Measurements from ENCODE around the gene EEFSEC. TPM values are rescaled to one million over a fixed set of nuclear protein-coding genes. Genes with fewer than 3 reads are reported as not detected.
"Not testable (repeated sequence)": the region's sequence is repeated elsewhere in the genome, so short reads cannot be mapped to it uniquely, and the experiment has no call there.

The EEFSEC gene
- total RNA-seq, 2 experiments from 2014 or later = 20.8 to 21.4 TPM

DNA sequence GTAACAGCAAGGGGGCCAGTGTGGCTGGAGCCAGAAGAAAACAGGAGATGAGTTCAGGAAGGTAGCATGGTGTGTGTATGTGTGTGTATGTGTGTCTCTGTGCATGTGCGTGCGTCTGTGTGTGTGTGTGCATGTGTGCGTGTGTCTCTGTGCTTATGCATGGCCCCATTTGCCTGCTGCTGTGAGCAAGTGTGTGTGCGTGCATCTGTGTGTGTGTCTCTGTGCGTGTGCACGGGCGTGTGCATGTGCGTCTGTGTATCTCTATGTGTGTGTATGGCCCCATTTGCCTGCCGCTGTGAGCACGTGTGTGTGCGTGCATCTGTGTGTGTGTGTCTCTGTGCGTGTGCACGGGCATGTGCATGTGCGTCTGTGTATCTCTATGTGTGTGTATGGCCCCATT lies 7.1 kb upstream of the EEFSEC start:
- POLR2A ChIA-PET = no interaction called here

DNA sequence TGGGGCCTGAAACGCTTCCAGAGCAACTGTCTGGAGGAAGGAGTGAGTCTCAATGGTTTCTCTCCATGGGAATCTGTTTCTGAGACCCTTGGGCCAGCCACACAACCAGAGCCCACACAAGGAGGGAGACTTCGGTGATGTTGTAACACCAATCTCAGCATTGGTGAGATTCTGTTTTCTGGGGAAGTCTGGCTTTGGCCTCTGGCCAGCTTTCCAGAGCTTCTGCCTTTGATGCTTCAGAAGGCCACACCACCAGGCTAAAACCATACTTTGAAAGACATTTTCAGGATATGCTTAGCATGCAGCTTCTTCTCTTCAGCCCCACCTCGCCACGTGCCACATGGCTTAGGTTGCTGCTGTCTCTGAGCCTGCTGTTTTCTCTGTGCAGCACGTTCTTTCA lies 3.6 kb upstream of the EEFSEC start:
- ChIA-PET CTCF (no interaction called here), POLR2A (no interaction called here)

More for the DNA sequence above, 7.1 kb upstream of the EEFSEC start:
- CTCF ChIA-PET = no interaction called here

DNA sequence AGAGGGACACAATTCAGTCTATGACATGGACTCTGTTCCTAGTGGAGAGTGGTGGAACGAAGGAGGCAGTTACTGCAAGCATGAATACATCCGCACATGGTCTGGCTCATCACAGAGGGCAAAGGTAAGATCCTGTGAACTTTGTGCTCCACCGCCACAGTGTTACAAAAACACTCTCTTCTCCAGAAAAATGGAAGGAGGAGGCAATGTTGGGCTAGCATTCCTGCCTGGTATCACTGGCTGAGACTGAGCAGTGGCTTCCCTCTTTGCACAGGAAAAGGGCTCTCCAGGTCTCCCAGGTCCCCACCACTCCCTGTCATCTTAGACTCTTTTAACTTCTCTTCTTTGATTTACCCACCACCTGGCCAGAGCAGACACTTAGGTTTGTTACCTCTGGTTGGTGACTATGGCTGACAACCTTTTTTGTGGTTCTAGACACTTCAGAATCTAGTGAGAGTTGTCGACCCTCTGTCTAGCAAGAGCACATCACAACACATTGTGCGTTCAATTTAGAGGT lies 1.5 kb upstream of the EEFSEC start:
- CTCF ChIA-PET = no interaction called here
- POLR2A ChIA-PET = no interaction called here

DNA sequence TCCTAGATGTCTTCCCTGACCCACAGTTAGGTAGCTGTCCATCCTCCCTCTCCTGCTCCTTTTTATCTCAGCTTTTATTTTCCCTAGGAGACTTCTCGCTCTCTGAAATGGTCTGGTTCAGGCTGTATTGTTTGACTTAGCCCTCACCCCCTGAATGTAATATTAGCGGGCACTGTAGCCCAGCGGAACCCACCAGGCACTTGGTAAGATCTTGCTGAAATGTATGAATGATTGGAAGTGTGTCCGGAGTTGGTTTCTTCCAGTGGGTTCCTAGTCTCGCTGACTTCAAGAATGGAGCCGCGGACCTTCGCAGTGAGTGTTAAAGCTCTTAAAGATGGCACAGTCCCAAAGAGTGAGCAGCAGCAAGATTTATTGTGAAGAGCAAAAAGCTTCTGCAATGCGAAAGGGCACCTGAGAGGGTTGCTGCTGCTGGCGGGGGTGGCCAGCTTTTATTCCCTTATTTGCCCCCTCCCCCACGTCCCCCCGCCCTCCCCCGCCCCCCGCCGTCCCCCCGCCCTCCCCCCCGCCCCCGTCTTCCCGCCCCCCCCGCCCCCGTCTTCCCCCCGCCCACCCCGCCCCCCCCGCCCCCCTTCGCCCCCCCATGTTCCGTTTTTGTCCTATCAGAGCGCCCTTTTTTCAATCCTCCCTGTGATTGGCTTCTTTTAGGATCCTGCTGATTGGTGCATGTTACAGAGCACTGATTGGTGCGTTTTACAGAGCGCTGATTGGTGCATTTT lies 694 bp upstream of the EEFSEC start:
- ChIA-PET POLR2A (interaction anchor here (0.9 to 1.5 kb wide), 2 partner anchors 29 to 42 kb away, joined by 3 to 22 read pairs; partner anchors contain the start of gene RUVBL1), CTCF (interaction anchor here (0.6 to 0.7 kb wide), 2 partner anchors 16 to 29 kb away, joined by 3 read pairs; partner anchors contain the start of gene RUVBL1)

DNA sequence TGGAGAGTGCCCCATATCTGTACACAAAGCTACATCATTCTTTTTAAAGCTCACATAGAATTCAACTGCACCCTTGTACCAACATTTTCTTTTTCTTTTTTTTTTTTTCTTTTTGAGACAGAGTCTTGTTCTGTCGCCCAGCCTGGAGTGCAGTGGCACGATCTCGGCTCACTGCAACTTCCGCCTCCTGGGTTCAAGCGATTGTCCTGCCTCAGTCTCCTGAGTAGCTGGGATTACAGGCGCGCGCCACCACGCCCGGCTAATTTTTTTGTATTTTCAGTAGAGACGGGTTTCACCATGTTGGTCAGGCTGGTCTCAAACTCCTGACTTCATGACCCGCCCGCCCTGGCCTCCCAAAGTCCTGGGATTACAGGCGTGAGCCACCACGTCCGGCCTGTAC lies 1.1 kb downstream of the EEFSEC start:
- POLR2A ChIA-PET = interaction anchor here (0.7 kb wide), 2 partner anchors 31 to 649 kb away, joined by 3 to 6 read pairs; partner anchors contain the start of gene RUVBL1
- CTCF ChIA-PET = not testable (repeated sequence)

DNA sequence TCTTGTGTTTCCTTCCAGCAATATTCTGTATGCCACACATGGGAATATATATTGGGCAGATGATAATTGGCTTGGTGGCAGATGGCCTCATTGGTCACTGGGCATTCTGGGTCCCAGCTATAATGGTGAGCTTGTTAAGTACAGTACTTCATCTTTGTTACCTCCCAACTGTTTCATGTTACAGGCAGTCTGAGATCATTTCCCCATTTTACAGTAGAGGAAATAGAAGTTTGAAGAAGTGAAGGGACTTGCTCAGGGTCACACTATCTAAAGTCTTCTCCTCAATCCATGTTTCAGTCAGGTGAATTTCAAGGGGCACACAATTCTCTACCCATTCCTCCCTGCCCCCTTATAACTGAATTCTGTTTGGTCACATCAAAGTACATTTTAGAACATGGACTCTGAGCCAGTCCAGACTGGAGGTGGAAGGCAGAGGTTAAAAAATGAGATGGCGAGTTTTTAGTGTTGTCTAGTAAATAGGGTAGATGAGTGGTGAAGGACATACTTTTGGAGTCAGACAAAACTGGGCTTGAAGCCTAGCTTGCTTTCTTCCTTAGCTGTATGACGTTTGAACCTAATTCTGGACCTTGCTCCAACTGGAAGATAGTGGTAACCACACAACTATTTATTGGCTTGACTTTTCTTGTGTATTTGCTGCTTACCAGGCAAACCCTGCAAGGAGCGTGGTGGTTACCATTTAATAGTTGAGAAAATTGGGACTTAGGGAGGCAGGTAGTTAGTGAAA lies 2.5 kb downstream of the EEFSEC start:
- CTCF ChIA-PET = no interaction called here
- POLR2A ChIA-PET = no interaction called here

DNA sequence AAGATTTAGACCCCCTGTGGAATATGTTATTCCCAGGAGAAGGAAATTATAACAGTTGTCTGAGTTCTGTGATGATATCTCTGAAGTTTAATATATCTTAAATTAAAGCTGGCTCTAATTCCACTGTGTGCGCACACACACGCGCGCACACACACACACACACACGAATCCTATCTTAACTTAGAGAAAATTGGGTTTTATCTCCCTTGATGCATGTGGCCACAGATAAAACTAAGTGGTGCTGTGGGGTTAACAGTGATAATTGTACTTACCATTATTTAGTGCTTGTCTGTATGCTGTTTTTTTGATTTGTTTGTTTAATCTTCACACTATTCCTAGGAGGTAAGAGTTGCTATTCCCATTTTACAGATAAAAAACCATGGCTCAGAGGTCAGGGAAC lies 7.4 kb downstream of the EEFSEC start:
- POLR2A ChIA-PET = no interaction called here
- CTCF ChIA-PET = no interaction called here

DNA sequence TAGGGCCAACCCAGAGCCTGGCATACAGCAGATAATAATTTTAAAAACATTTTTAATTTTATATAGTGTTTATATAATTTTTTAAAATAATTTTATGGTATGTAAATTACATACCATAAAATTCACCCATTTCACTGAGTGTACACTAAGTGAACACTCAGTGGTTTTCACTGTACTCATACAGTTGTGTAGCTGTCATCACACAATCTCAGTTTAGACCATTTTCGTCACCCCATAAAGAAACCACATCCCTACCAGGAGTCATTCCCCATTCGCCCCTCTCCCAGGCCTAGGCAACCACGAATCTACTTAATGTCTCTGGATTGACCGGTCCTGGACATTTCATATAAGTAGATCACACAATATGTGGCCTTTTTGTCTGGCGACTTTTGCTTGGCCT lies 10.2 kb downstream of the EEFSEC start:
- POLR2A ChIA-PET = no interaction called here
- CTCF ChIA-PET = interaction anchor here (0.8 kb wide), 1 partner anchor 30 kb away, joined by 3 read pairs; no protein-coding TSS in a partner anchor

DNA sequence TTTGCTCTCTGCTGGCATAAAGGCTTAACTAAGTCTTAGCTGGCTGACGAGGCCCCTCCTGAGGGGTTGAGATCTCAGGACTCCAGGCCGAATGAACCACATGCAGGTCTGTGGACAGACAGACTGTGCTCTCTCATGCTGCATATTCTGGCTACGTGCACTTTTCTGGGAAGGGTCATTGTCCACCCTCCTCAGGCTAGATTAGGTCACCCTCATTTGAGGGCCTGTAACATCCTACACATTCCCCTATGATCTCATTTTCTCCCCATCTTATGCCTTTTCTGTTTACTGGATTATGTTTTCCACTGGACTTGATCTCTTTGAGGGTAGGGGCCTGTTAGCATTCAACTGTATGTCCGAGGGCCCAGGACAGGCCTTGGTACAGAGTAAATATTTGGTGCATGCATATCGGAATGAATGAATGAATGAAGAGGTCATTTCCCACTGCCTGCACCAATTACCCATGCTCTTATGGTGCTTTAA lies 13.7 kb downstream of the EEFSEC start:
- ChIA-PET POLR2A (no interaction called here), CTCF (no interaction called here)

DNA sequence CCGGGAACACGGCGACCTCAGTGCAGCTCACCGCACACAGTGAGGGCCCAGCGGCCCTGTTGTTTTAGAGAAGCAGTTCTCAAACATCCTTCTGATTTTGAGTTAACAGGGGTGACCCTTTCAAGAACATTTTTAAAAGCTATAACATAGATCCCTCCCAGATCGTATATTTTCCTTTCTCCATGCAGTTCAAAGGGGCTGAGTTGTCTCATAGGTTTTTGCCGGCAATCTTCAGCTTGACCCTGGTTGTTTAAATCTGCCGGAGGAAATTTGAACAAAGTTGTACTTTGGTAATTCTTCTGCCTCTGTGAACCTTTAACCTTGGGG lies 14.3 kb downstream of the EEFSEC start:
- CTCF ChIA-PET = no interaction called here
- POLR2A ChIA-PET = no interaction called here

DNA sequence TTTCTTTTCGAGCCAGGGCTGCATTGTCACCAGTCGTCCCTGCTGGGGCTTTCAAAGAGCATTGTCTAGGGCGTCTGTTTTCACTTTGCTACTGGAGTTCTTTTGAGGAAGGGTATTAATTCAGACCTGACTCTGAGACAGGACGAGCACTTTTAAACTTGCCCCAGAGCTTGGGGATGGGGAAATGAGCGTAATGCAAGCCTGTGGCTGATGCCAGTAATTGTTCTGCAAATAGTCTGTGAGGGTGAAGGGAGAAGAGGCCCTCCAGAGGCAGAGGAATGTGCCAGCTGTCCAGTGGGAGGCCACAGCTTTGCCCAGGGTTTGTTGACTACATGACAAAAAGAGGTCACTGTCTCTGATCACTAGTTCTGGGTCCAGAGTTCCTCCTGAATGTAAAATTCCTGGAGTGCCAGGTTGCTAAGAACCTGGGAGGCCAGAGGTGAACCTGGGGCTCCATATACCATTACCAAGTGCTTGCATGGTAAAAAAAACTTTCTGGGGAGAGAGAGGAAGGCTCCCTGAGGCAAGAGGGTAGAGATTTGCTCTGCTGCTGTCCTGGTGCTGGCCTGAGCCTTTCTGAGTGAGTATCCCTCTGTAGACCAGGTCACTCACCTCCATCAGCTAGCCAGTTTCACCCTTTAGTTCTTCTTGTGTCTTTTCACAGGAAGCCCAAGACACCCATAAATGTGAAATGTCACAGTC lies 14.8 kb downstream of the EEFSEC start:
- POLR2A ChIA-PET = no interaction called here

DNA sequence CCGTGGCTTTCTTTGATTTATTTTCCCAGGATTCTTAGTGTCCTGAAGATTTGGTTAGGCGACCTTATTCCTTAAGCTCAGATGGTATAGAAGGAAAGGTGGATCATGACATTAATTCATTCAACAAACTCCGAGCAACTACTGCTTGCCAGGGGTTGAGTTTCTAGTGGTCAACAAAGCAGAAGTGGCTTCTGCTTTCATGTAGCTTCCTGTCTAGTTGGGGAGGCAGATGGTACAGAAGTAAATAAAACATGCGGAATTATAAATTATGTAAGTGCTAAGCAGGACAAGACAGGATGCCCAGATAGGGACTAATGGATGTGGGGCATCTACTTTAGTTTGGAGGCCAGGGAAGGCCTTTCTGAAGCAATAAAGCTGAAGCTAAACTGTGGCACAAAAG lies 15.6 kb downstream of the EEFSEC start:
- POLR2A ChIA-PET = no interaction called here

More for the DNA sequence above, 14.8 kb downstream of the EEFSEC start:
- CTCF ChIA-PET = interaction anchor here (0.6 kb wide), 1 partner anchor 333 kb away, joined by 3 read pairs; no protein-coding TSS in a partner anchor

DNA sequence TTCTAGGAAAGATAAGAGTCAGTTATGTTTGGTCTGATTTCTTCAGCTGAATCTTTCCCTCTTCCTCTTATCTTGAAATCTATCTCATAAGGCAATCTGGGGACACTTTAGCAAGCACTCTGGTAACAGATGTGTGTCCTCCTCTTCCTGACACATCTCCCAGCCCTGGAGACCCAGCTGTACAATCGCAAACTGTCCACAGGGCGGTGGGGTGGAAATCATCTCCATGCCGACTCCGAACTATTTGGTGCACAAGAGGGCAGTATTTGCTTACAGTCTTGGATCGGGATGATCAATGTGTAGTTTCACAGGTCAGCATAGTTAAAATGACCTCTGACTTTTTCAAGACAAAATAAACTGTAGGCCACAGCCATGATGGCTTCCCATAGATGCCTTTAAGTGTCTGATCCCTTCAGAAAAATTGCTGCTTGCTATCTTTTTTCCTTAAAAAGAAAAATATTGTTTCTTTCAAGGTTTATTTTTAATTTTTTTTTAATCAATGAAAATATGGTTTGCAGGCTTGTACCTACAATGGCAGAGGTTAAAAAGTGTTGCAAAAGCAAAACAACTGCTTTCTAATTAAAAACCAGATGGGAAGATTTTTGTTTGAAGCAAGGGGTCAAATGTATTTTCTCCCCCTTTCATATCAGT lies 17.7 kb downstream of the EEFSEC start:
- ChIA-PET POLR2A (no interaction called here), CTCF (no interaction called here)

More for the DNA sequence above, 15.6 kb downstream of the EEFSEC start:
- CTCF ChIA-PET = no interaction called here

DNA sequence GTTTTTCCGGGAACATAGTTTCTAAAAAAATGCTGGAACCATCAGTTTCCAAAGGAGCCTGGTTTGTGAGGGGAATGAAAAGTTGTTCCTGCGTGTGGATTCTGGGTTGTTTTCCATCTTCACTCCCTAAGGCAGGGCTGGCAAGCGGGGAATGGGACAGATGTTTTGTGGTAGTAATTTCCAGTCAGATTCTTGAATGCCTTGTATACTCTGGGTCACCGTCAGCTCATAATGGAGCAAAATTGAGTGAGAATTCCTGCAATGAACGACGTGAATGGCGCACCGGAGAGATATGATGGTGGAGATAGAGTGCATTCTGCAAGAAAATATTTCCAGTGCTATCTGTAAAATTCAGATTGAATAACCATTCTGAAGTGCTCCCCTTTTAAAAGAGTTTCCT lies 19.9 kb downstream of the EEFSEC start:
- ChIA-PET CTCF (no interaction called here), POLR2A (no interaction called here)

DNA sequence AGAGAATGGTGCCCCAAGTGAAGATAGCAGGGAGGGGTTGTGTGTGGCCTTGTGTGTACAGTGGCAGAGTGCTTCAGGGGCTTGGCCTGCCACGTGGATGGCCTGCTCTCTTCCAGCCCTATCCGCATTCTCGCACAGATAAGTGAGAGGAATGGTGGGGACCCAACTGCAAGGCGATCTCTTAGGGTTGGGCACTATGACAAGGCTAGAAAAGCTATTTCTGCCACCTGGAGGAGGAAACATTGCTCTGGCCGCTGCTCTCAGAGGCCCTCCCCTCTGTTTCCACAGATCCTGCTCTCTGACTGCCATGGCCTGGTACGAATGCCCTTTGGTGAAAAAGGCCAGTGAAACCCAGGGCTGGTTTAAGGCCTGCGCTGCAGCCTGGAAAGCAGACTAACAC lies 20.6 kb downstream of the EEFSEC start:
- CTCF ChIA-PET = no interaction called here
- POLR2A ChIA-PET = no interaction called here

DNA sequence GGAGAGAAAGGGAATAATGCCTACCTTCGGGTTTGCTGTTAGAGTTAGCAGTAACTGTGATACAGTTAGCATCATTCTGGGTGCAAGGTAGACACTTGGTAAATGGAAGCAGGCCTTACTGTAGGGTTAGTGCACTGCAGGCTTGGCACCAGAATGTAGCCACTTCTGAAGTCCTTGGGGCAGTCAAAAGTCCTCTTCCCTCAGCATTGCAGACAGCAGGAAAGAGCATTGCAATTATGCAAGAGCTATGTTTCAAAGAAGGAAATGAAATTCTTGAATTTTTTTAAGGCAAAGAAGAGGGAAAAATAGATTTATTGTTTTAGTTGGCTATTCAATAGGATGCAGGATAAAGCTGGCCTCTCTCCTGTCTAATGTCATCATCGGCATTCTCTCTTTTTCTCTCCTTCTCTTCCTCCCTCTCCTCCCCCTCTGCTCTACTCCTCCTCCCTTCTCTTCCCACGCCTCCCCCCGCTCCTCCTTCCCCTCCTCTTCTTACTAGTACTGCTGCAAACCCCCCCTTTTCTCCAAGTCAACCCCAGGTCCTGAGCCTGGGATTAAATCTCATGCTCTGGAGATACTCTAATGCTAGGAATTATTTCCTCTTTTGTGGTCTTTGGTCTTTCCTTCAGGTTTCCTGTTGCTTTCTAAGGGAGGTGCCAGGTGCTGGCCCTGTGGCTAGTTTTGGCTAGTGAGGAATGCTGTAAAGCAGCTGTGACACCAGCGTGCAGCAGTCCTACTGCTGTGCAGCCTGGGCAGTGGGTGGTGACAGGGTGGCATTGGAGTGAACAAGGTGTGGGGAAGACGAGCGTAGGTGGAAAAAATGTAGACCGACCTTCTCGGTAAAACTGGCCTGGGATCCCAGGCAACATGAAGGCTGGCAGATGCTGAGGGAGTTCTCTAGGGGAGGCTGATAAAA lies 21.7 kb downstream of the EEFSEC start:
- POLR2A ChIA-PET = no interaction called here
- CTCF ChIA-PET = no interaction called here

DNA sequence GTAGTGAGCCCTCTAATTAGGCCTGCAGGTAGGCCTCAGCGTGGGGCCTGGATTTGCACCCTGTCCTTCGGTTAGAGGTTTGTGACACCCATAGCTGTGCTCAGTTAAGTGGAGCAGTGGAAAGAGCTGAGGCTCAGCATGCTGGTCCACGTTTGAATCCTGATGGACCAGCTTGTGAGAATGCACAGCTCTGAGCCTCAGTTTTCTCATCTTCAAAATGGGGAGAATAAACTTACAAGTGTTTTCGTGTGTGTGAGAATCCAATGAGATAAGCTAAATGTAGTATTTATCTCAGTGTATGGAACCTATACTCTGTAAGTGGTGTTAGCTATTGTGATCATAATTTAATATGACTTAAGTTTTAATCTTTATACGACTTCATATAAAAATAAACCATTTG lies 22.5 kb downstream of the EEFSEC start:
- ChIA-PET POLR2A (no interaction called here), CTCF (no interaction called here)

DNA sequence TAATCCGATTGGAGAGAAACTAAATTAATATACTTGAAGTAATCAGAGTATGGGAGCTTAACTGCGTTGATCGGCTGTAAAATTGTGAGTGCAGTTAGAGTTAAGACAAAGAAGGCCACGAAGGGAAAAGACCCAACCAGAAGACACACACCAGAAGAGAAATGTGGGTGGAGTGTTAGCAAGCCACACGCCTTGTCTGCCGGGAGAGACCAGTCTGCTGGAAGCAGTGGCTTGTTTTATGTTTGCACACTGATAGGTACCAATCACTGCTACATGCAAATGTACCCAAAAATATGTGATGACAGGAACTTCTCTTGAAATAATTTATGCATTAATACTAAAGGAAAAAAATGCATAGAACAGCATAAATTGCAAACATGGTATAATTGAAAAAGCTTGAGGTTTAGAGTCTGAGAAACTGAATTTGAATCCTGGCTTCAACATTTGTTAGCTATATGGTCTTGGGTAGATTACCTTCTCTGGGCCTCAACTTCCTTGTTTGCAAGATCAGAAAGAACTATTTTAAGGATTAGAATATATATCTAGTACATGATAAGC lies 23.1 kb downstream of the EEFSEC start:
- CTCF ChIA-PET = no interaction called here
- POLR2A ChIA-PET = no interaction called here

DNA sequence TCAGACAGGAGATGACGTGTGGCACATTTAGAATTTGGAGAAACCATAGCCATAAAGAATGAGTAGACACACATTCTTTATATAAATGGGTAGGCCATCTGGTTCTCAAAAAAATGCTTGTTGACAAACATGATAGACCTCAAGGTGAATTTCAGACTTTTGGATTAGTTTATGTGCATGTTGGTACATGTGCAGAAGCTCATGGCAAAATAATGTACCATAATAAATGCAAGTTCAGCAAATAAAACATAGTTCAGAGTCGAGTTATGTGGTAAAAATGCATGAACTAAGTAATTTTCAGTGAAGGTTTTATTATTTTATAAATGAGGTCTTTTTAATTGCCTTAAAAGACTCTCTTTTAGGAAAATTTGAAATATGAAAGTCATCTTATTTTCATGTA lies 24.6 kb downstream of the EEFSEC start:
- ChIA-PET POLR2A (no interaction called here), CTCF (interaction anchor here (1.0 kb wide), 1 partner anchor 10 kb away, joined by 3 read pairs; no protein-coding TSS in a partner anchor)

Measured in activated CD8-positive, alpha-beta memory T cell treated with anti-CD3 and anti-CD28 coated beads for 36 hours (primary cell).